ENCODE data around the gene MTX3.

MTX3 gene

DNA sequence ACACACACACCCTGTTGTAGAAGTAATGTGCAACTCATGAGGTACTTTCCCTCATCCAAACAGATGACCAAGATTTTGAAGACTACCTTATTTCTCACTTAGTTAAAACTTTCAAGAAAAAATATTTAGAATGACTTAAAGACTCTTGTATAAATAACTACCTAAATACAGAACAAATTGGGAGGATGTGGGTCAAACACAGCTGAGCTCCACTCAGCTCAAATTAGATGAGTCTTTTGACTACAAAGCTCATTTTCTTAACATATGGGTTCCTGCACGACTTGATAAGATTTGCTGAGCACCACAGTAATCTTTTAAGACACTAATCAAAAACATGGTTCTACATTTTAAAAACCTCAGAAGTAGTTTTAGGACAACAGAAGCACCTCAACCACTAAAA is 8.9 kb downstream of the MTX3 start:
- DNase-seq: no peak

DNA sequence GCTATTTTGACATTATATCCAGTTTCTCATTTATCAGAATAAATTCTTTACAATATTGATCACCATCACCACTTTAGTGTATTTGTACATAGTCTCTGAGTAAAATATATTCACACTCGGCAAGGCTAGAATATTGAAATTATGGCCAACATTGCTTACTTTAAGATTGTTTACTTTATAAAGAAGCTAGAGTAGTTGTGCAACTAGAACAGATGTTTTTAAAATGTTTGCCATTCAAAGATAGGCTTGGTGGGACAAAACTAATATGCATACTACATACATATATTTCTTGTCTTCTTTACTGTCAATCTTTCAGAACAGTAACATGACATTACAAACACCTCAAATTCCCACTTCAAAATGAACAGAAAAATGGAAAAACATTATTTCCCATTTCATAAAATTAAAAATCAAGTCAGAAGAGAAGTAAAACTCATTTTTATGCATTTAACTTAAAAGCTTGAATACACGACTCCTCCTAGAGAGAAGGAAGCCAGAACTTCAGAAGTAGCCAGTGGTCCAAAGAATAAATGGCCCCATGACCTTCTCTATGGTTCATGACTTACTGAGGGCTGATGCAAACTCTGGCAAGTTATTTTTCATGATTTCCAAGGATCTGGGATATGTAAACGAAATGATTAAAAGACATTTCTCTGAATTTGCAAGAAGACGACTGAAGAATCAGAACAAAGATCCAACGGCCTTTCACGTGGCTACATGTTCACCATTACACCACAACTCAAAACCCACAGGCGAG is 14.1 kb downstream of the MTX3 start:
- no peak for DNase-seq

GRCh38 chr5:79975422-79975821 is 15.6 kb downstream of the MTX3 start:
- no peak for DNase-seq

DNA sequence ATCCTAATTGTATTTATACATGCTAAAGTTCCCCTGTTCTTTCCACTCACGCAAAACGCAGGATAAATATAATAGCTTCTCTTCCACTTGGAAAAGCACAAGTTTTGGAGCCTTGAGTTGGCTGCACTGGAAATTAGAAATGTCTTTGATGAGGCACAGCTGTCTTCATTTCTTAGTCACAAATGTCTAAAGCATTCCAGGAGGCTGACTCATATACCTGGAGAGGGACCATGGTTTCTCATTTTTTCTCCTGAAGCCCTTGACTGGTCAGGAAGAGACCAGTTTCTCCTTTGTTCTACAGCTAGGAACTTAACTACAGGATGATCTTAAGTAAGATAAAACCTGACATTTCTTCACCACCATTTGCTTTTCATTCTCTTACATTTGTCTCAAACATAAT is 16.2 kb downstream of the MTX3 start:
- no peak for DNase-seq

DNA sequence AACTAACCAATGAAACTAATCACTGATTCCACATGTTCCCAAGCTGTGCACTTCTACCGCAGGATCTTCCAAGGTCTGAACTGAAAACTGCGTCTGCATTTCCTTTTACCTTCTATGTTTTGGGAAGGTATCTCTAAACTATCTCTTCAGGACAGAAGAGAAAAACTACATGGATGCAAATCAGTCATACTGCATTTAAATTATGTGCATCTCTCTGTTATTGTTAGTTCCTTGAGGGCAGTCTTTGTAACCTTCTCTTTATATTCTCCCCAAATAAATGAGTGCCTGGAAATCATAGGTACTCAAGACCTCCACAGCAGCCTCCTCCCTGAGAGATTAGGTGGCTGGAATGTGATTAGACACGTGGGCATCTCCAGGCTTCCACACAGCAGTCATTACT is 17.1 kb downstream of the MTX3 start:
- DNase-seq: no peak

DNA sequence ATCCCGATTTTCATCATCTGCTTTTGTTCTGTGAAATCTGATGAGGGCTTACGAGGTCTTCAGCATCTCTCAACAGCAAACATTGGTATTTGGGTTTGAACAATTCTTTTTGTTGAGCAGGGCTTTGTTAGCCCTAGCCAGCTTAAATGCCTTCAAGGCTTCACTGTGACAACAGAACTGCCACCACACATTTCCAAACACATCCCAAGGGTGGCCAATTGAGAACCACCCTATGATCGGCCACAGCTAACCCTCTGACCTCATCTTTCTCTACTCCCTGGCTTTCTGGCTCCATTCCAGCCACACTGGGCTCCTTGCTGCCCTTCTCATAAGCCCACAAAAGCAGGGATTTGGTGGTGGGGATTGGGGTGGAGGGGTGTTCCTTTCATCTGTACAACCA is 17.6 kb downstream of the MTX3 start:
- no peak for DNase-seq

- no peak for DNase-seq
Measured at GRCh38 chr5:79971156-79971555, 19.9 kb downstream of the MTX3 start.

- no peak for DNase-seq
Measured at GRCh38 chr5:79966448-79966847, 24.6 kb downstream of the MTX3 start.

- DNase-seq: no peak
Measured at GRCh38 chr5:79964136-79964535, 26.9 kb downstream of the MTX3 start.

GRCh38 chr5:79963261-79964061 is 27.6 kb downstream of the MTX3 start:
- no peak for DNase-seq

DNA sequence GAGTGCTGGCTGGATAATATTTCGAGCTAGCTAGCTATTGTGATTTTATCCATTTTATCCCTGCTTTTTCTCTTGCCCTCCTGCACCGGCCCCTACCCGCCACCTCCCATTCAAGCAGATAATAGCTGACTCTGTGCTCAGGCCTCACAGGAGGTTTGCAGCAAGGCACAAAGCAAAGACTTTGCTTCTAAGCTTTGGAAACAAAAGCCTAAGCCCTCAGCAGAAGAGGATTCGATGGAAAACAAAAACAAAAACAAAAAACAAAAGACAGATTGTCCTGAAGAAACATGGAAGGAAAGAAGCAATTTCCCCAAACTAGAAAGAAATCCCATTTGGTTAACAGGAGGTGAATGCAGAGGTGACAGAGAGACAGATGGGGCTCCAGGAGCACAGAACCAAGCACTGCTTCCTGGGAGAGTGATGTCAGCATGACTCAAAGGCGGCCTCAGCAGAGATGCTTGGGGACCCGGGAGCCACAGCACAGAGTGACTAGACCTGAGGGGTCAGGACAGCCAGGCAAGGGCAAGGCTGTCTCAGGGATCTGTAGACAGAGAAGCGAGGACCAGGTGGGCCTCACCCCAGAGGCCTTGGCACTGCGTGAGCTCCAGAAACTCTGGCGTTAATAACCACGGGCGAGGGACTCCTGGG is 28.4 kb downstream of the MTX3 start:
- DNase-seq: no peak

GRCh38 chr5:79961716-79962574 is 29.1 kb downstream of the MTX3 start:
- DNase-seq: no peak

- DNase-seq: no peak
Measured at GRCh38 chr5:79959407-79959806, 31.7 kb downstream of the MTX3 start.

DNA sequence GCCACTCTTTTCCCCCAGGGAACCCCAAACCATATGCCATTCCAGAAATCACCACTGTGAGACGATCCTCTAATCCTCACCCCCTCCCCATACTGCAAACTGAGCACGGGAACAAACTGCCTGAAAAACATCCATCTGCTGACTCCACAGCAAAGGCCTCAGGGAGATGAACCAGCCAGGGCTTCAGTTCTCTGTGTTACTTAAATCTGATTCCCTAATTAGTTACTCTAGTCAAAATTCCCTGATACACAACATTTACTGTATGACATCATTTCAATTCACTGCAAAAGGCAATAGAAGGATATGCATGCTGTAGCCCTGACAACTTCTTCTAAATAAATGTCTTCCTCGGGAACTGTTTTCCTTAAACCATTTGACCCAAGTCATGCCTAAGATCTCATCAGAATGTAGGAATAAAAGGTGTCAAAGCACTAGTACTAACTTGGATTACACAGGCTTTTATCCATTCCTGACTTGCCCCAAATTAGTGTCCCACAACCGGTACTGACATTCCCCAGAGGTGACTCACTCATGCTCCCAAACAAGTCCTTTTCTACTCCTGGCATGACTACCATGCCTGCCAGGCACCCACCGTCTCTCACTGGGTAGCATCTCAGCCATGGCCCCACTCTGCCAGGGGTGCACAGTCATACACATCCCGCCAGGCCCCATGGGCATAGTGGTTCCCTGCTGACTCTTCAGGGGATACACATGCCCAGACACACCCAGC is 35.0 kb downstream of the MTX3 start:
- DNase-seq: no peak

- DNase-seq: no peak
Measured at GRCh38 chr5:79955356-79955895, 35.6 kb downstream of the MTX3 start.

DNA sequence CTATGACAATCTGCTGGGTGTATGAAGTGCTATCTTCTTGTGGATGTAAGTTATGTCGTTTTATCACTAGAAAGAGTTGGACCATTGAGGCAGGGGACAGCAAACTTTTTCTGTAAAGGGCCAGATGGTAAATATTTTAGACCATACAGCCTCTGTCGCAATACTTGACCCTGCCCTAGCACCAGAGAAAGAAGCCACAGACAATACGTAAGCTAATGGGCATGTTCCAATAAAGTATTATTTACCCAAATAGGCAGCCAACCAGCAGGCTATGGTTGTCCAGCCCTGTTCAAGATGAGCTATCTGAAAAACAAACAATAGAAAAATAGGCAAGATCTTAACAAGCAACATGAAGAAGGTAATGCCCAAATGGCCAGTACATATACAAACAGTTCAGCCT is 36.4 kb downstream of the MTX3 start:
- DNase-seq: no peak

DNA sequence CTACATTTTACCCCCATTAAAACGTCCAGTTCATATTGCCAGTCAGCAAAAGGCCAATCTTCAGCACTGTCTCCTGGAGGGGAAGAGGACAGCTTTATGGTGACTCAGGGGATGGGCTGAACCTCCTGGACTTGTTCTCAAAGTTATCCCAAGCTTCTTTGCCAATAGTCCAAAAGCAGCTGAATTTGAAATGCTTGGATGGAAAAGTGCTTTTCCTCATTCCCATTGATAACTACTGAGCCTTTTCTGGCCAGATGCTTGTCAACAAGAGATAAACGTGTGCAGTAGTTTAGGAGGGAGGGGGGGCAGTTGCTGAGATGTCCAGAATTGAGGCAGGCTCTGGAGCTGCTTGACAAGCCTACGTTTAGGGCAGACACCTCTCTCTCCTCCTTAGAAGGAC is 43.5 kb downstream of the MTX3 start:
- no peak for DNase-seq

GRCh38 chr5:79938468-79938867 is 52.6 kb downstream of the MTX3 start:
- DNase-seq: no peak

DNA sequence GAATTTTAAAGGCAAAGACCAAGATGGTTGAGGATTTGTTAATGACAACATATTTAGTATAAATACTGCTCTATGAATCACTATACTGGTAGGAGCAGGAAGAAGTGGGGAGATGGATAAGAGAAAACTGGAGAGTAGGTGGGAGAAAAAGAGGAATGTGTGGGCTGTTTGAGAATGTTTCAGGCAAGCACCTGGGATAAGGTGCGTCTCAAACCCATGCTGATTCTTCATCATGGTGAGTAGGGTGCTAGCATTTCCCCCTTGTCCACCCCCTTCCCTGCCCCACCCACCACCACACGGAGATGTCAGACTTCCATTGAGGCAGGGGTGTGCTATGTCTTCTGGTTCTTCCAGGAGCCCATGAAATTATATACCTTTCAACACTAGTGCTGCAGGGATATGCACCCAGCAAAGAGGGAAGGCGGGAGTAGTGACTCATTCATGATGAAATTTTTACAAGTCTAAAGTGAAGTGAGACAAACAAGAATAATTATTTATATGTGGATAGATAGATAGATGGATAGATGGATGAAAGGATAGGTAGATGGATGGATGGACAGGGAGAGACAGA is 54.3 kb downstream of the MTX3 start:
- no peak for DNase-seq

DNA sequence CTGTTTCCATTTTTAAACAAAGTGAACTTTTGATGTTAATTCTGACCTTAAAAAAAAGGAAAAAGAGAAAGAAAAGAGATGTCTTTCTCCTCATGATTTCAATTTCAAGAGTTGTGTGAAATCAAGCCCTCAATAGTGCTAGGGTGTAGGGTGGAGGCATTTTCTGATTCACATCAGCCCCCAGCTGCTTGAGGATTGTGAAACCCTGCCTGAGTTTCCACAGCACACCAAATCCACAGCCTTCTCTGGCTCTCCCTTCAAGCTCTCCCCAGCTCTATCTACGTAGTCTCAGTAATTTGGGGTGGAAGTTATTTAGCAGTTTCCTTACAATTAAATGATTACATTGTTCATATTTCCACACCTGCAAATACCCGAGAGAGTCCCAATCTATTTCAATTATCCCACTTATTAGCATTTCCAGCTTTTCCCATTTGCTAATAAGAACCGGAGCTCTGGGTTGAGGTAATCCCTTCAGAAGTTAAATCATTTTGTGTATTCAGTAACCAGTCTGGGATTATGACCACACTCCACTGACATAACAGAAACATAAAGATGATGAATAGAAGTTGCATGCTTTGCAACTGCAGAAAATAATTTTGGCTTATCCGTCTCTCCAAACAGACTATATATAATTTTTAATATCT is 54.9 kb downstream of the MTX3 start:
- no peak for DNase-seq

DNA sequence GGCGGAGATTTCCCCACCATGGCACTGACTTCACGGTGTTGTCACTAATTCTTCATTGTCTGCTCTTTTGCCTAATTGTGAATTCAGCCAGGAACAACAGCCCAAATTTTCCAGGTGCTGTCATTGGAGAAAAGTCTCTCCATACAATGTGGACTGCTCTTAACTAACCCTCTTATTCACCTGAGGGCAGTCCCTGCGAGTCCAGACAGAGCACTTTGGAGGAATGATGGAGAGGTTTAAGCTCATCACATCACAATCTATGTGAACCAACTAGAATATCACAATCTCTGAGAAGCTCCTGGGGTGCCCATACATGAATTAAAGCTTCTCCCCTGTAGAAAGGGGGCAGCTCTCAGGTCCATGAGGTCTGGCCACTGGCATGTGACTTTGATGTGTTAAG is 56.4 kb downstream of the MTX3 start:
- no peak for DNase-seq

Measured in NCI-H1417 treated with DMSO at 0.1 percent for 48 hours (cell line).